Loucy (cell line): ENCODE data around the gene HS3ST5.

Experiments
- CTCF ChIP-seq: fragments of 200-600 bp; sonication (generic); conservative IDR thresholded peaks from 2 replicates; pipeline ENCODE4 v1.5.1; 2014; ENCODE audit warnings: mild to moderate bottlenecking, antibody characterized with exemption, low read length
- EZH2phosphoT487 ChIP-seq: fragments of 200-600 bp; IDR thresholded peaks from 2 replicates; pipeline ENCODE4 v1.6.1; 2018; ENCODE audit warnings: antibody characterized with exemption, mild to moderate bottlenecking, moderate library complexity, borderline replicate concordance

GRCh38 chr6:114292431-114292830, 50.4 kb downstream of the HS3ST5 start:
- TF ChIP-seq CTCF (no peak), EZH2phosphoT487 (no peak)
